ENCODE measurements around the gene MED15.
"Not testable (repeated sequence)": the region's sequence is repeated elsewhere in the genome, so short reads cannot be mapped to it uniquely, and the experiment has no call there.

Gene MED15

DNA sequence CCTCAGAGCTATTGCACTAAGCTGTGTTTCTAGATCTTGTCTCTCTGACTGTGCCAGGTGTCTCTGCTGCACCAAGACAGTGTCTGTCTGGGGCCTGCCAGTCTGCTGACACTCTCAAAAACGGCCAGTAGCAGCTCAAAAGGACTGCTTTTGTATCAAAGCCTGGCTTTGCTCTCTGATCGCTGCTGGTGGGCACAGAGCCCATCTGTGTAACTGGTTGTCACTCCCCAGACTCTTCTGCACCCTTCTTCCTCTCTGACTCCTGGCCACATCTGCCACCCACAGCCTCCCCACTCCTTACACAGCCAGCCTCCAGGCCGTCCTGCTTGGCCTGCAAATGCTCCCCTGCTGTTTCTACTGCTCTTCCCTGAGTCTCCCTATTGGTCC, 26.5 kb downstream of the MED15 start:
- H3K27ac ChIP-seq = peak overlapping the region in 1 of 2 donors; percentile 94

DNA sequence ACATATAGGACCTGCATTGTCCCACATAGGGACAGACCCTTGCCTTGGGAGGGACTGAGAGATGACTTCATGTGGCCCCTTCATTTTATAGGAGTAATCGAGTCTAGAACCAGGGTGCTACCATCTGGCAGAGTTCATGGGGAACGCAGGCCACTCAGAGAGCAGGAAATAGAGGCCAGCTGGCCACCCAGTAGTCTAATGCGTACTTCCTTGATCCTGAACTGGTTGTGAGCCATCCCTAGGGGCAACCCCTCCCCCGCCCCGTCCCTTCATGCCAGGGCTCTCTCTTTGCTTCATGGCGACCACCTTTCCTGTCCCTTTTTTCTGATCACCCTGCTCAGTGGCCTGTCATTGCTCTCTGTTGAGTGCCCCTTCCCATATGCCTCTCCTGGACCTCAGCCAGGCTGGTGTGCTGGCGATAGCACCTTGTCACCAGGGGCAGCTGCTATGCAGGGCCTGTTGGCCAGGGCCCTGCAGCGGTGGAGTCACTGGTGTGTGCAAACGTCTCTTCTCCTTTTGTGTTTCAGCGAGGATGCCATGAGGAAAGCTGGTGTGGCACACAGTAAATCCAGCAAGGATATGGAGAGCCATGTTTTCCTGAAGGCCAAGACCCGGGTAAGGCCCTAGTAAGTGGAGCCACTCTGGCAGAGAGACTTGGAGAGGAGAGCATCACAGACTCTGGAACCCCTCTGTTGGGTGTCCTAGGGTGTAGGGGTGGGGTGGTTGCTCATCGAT, 29.3 kb downstream of the MED15 start:
- Histone ChIP-seq H3K27ac (peak overlapping the region in 1 of 2 donors; percentile 46), H3K4me3 (no peak overlapping the region)
- TF ChIP-seq, protein P1, sequence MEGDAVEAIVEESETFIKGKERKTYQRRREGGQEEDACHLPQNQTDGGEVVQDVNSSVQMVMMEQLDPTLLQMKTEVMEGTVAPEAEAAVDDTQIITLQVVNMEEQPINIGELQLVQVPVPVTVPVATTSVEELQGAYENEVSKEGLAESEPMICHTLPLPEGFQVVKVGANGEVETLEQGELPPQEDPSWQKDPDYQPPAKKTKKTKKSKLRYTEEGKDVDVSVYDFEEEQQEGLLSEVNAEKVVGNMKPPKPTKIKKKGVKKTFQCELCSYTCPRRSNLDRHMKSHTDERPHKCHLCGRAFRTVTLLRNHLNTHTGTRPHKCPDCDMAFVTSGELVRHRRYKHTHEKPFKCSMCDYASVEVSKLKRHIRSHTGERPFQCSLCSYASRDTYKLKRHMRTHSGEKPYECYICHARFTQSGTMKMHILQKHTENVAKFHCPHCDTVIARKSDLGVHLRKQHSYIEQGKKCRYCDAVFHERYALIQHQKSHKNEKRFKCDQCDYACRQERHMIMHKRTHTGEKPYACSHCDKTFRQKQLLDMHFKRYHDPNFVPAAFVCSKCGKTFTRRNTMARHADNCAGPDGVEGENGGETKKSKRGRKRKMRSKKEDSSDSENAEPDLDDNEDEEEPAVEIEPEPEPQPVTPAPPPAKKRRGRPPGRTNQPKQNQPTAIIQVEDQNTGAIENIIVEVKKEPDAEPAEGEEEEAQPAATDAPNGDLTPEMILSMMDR (IDR thresholded peaks at IDR 0.05) = no peak
- DNase-seq (ENCODE audit: low spot score) = no peak

More for the DNA sequence above, 26.5 kb downstream of the MED15 start:
- TF ChIP-seq, protein P1 (IDR thresholded peaks at IDR 0.05) = no peak
- DNase-seq (ENCODE audit: low spot score) = no peak
- H3K4me3 ChIP-seq = no peak overlapping the region

DNA sequence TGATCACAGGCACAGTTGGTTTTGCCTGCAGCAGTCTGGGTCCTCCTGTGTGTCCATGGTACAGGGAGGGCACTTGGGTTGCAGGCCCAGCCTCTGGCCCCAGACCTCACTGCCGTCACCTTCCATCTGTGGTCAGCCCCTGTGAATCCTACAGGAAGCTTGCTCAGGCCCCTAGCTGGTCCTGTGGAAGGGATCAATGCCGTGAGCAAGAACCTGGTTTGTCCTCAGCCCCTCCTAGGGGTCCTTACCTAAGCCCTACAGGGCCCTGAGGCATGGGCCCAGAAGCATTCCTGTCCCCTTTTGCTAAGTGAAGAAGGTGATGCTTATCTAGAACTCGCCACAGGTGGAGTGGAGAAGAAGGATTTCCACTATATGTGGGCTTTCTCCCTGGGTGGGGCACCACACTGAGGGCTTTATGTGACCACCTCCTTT, 29.9 kb downstream of the MED15 start:
- no peak overlapping the region for H3K27ac ChIP-seq
- TF ChIP-seq, protein P1 (IDR thresholded peaks at IDR 0.05) = no peak
- DNase-seq (ENCODE audit: low spot score) = no peak
- H3K4me3 ChIP-seq = no peak overlapping the region

DNA sequence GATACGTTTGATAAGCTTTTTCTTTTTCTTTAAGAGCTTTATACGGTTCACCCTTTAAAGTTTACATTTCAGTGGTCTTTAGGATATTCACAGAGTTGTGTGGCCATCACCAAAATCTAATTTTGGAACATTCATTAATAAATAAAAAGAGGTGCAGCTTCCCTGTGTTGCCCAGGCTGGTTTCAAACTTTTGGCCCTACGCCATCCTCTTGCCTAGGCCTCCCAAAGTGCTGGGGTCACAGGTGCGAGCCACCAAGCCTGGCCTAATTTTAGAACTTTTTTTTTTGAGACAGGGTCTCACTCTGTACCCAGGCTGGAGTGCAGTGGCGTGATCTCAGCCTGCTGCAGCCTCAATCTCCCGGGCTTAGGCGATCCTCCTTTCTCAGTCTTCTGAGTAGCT, 30.6 kb downstream of the MED15 start:
- TF ChIP-seq, protein P1 (IDR thresholded peaks at IDR 0.05) = no peak
- no peak for DNase-seq (ENCODE audit: low spot score)
- Histone ChIP-seq H3K4me3 (no peak overlapping the region), H3K27ac (no peak overlapping the region)

DNA sequence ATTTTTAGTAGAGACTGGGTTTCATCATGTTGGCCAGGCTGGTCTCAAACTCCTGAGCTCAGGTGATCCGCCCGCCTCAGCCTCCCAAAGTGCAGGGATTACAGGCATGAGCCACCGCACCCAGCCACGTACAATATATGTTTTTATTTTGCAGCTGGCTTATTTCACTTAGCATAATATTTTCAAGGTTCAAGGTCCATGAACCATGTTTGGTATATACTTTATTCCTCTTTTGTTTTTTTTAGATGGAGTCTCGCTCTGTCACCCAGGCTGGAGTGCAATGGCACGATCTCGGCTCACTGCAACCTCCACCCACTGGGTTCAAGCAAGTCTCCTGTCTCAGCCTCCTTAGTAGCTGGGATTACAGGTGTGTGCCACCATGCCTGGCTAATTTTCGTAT, 31.5 kb downstream of the MED15 start:
- not testable (repeated sequence) for H3K27ac ChIP-seq; DNase-seq (ENCODE audit: low spot score); H3K4me3 ChIP-seq

DNA sequence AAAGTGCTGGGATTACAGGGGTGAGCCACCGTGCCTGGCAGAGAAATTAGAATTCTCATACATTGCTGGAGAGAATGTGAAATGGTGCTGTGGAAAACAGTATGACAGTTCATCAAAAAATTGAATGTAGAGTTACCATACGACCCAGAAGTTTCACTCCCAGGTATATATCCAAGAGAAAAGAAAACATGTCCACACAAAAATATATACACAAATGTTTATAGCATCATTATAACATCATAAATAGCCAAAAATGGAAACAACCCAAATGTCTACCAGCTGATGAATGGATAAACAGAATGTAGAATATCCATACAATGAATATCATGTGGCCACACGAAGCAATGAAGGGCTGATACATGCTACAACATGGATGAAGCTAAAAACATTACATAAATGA, 34.6 kb downstream of the MED15 start:
- no peak for DNase-seq (ENCODE audit: low spot score)
- TF ChIP-seq, protein P1 (IDR thresholded peaks at IDR 0.05) = no peak
- Histone ChIP-seq H3K4me3 (no peak overlapping the region), H3K27ac (no peak overlapping the region)

DNA sequence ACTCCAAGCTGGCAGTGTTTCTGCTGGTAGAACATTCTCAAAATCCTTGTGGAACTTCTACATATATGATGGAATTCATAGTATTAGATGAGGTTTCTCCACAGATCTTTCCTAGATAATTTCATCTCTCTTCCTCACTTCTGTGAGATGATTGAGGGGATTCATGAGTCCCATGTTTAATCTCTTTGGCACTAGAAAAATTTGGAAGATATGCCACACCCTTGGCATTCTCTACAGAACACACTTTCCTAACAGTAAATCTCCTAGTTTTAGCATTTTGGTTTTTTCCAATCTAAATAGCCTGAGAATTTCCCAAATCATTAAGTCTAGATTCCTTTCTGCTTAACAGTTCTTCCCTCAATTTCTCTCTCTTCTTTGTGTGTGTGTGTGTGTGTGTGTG, 35.3 kb downstream of the MED15 start:
- no peak for DNase-seq (ENCODE audit: low spot score)
- no peak overlapping the region for H3K27ac ChIP-seq
- TF ChIP-seq, protein P1 (IDR thresholded peaks at IDR 0.05) = no peak
- no peak overlapping the region for H3K4me3 ChIP-seq

DNA sequence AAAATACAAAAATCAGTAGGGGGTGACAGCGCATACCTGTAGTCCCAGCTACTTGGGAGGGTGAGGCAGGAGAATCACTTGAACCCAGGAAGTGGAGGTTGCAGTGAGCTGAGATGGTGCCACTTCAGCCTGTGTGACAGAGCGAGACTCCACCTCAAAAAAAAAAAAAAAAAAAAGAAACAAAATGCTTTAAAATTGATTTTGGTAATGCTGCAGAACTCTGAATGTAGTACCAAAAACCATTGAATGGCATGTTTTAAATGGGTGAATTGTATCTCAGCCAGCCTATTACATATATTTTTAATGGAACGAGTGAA, 37.9 kb downstream of the MED15 start:
- not testable (repeated sequence) for H3K27ac ChIP-seq; H3K4me3 ChIP-seq; DNase-seq (ENCODE audit: low spot score)
